SK-N-MC (cell line): ENCODE results near the gene OGG1.

Experiments used
- DNase-seq: peaks from one replicate; pipeline ENCODE4 v3.0.0-alpha.2; 2011; ENCODE audit warnings: low read depth, low spot score
- H3K27ac ChIP-seq: fragments of 200-600 bp; sonication (generic); 2 replicates; pipeline ENCODE4 v1.5.1; 2016; ENCODE audit warnings: mixed run types
- H3K36me3 ChIP-seq: fragments of 200-600 bp; sonication (generic); 2 replicates; pipeline ENCODE4 v1.6.1; 2017; ENCODE audit warnings: antibody characterized with exemption, low read length, mixed read lengths; ENCODE audit not compliant: insufficient read depth
- H3K4me3 ChIP-seq: fragments of 200-600 bp; sonication (generic); 2 replicates; pipeline ENCODE4 v1.5.1; 2016
- H3K9ac ChIP-seq: fragments of 200-600 bp; sonication (generic); 2 replicates; pipeline ENCODE4 v1.8.0; 2017; ENCODE audit warnings: mixed run types, mixed read lengths; ENCODE audit not compliant: insufficient read length
- H3K9me3 ChIP-seq: fragments of 200-600 bp; sonication (generic); 2 replicates; pipeline ENCODE4 v1.6.1; 2017; ENCODE audit warnings: low read depth, mild to moderate bottlenecking, antibody characterized with exemption, low read length, moderate library complexity, mixed read lengths
- EZH2 ChIP-seq: fragments of 200-600 bp; sonication (generic); IDR thresholded peaks from one replicate; pipeline ENCODE4 v1.6.1; 2017; ENCODE audit warnings: antibody characterized with exemption
- FOXP2 ChIP-seq: optimal IDR thresholded peaks from 2 replicates; pipeline ENCODE3; 2011; ENCODE audit warnings: mild to moderate bottlenecking, moderate library complexity; ENCODE audit not compliant: insufficient read depth; ENCODE audit errors: extremely low read length, control extremely low read depth
- POLR2AphosphoS5 ChIP-seq: IDR thresholded peaks from 2 replicates; pipeline ENCODE4 v1.6.1; 2012; ENCODE audit warnings: mild to moderate bottlenecking, low read depth, low read length, borderline replicate concordance

The OGG1 gene

DNA sequence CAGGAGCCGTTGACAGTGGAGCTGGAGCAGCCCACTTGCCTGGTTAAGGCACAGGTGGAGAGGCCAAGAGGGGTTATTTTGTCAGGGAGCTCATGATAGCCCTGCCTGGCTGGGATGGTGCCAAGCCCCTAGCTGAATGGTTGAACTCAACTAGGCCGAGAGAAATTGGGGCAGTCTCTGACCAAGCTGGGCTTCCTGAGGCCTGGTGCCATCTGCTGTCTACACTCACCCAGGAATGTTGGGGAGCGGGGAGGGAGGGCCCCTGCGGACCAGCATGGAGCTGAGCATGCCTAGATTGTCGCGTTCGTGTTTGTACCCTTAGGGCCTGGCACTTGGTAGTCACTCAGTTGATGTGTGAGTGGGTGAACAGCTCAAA, 17.0 kb upstream of the OGG1 start:
- H3K36me3 ChIP-seq = peaks cover 14% of the 10 kb centered on the region; the same call in 1 of the 2 replicates
- no peak overlapping the region for H3K27ac ChIP-seq
- no peak for TF ChIP-seq EZH2
- TF ChIP-seq POLR2AphosphoS5 = no peak
- no peak for TF ChIP-seq FOXP2
- H3K9me3 ChIP-seq = no peaks in the 10 kb centered on the region
- H3K4me3 ChIP-seq = peak overlapping the region; percentile 74
- no peak for DNase-seq
- peak overlapping the region; percentile 96 for H3K9ac ChIP-seq

DNA sequence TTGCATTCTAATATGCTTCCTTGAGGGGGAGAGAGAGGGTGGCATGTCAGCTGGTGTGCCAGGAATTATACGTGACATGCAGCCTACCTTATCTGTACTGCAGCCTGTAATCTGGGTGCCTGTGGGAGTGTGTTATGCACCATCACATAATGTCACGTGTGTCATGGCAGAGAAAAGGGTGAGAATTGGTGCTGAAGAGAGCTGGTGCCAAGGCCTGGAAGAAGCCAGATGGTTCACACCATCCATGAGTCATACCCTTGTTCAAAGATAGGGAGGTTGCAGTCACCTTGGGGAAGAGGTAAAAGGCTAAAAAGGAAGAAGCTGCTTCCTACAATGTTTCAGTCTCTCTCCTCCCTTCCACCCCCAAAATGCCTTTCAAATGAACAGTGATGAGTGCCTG, 12.9 kb upstream of the OGG1 start:
- no peak for TF ChIP-seq POLR2AphosphoS5
- no peak for DNase-seq
- Histone ChIP-seq H3K9me3 (no peaks in the 10 kb centered on the region), H3K27ac (no peak overlapping the region), H3K9ac (no peak overlapping the region), H3K36me3 (peaks cover 36% of the 10 kb centered on the region; the same call in 1 of the 2 replicates), H3K4me3 (no peak overlapping the region)

DNA sequence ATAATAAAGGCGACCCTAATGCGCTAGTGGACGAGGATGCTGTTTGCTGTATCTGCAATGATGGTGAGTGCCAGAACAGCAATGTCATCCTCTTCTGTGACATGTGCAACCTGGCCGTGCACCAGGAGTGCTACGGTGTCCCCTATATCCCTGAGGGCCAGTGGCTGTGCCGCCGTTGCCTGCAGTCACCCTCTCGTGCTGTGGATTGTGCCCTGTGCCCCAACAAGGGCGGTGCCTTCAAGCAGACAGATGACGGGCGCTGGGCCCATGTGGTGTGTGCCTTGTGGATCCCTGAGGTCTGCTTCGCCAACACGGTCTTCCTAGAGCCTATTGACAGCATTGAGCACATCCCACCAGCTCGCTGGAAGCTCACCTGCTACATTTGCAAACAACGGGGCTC, 10.6 kb upstream of the OGG1 start:
- no peak for DNase-seq

DNA sequence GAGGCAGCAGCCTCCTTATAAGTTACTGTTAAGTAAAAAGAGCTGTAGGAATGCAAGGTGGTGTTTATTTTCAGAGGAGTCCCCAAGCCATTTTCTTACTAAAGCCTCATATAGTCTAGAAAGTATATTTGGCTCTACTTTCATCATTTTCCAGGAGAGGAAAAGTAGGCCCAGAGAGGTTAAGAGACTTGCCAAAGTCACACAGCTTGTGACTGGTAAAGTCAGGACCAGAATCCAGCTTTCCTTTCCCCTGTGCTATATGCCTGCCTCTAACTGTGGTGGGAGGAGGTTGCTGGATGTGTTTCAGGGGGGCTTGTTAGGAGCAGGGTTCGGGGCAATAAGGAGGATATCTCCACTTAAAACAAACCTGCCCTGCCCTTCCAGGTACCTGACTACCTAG, 7.2 kb upstream of the OGG1 start:
- Histone ChIP-seq H3K36me3 (peaks cover 48% of the 10 kb centered on the region; the same call in 1 of the 2 replicates), H3K9ac (no peak overlapping the region), H3K9me3 (no peaks in the 10 kb centered on the region), H3K27ac (no peak overlapping the region), H3K4me3 (no peak overlapping the region)
- DNase-seq = no peak
- TF ChIP-seq EZH2 (no peak), FOXP2 (no peak), POLR2AphosphoS5 (no peak)

More for the DNA sequence above, 10.6 kb upstream of the OGG1 start:
- TF ChIP-seq EZH2 (no peak), FOXP2 (no peak), POLR2AphosphoS5 (no peak)
- no peak overlapping the region for H3K27ac ChIP-seq
- no peak overlapping the region for H3K4me3 ChIP-seq
- peaks cover 54% of the 10 kb centered on the region; the same call in 1 of the 2 replicates for H3K36me3 ChIP-seq
- H3K9me3 ChIP-seq = no peaks in the 10 kb centered on the region
- H3K9ac ChIP-seq = no peak overlapping the region

DNA sequence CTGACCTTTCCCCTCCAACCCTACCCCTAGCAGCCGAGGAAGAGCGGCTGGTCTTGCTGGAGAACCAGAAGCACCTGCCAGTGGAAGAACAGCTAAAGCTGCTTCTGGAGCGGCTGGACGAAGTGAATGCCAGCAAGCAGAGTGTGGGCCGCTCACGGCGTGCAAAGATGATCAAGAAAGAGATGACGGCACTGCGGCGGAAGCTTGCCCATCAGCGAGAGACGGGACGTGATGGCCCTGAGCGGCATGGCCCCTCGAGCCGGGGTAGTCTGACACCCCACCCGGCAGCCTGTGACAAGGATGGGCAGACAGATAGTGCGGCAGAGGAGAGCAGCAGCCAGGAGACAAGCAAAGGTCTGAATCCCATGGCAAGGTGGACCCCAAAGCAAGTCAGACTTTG, 6.2 kb upstream of the OGG1 start:
- Histone ChIP-seq H3K27ac (no peak overlapping the region), H3K9ac (no peak overlapping the region), H3K4me3 (no peak overlapping the region), H3K36me3 (peaks cover 43% of the 10 kb centered on the region; the same call in 1 of the 2 replicates), H3K9me3 (no peaks in the 10 kb centered on the region)
- TF ChIP-seq EZH2 (no peak), POLR2AphosphoS5 (no peak), FOXP2 (no peak)
- DNase-seq = no peak

DNA sequence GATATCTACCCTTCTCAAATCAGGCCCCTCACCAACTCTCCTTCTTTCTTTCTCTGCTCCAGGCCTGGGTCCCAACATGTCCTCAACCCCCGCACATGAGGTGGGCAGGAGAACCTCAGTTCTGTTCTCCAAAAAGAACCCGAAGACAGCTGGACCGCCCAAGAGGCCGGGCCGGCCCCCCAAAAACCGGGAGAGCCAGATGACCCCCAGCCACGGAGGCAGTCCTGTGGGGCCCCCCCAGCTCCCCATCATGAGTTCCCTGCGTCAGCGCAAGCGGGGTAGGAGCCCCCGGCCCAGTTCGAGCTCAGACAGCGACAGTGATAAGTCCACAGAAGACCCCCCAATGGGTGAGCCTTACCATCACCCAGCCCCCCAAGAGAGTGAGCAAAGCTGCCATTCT, 5.6 kb upstream of the OGG1 start:
- Histone ChIP-seq H3K36me3 (peaks cover 37% of the 10 kb centered on the region; the same call in 1 of the 2 replicates), H3K4me3 (no peak overlapping the region), H3K9ac (no peak overlapping the region), H3K27ac (no peak overlapping the region), H3K9me3 (no peaks in the 10 kb centered on the region)
- TF ChIP-seq EZH2 = no peak
- no peak for TF ChIP-seq POLR2AphosphoS5
- TF ChIP-seq FOXP2 = no peak
- DNase-seq = no peak

DNA sequence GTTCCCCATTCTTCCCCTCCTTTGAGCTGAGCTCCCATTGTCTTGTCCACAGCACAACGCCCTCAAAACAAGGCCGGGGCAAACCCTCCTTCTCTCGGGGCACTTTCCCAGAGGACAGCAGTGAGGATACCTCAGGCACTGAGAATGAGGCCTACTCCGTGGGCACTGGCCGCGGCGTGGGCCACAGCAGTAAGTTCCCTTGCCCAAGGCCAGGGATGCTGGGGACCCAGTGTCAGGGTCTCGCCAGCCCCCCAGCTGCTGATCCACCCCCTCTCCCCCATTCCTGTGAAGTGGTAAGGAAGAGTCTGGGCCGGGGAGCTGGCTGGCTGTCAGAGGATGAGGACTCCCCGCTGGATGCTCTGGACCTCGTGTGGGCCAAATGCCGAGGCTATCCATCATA, 4.2 kb upstream of the OGG1 start:
- Histone ChIP-seq H3K9me3 (no peaks in the 10 kb centered on the region), H3K27ac (no peak overlapping the region), H3K4me3 (no peak overlapping the region), H3K36me3 (peaks cover 29% of the 10 kb centered on the region; the same call in 1 of the 2 replicates), H3K9ac (no peak overlapping the region)
- DNase-seq = no peak
- TF ChIP-seq EZH2 (no peak), POLR2AphosphoS5 (no peak), FOXP2 (no peak)

DNA sequence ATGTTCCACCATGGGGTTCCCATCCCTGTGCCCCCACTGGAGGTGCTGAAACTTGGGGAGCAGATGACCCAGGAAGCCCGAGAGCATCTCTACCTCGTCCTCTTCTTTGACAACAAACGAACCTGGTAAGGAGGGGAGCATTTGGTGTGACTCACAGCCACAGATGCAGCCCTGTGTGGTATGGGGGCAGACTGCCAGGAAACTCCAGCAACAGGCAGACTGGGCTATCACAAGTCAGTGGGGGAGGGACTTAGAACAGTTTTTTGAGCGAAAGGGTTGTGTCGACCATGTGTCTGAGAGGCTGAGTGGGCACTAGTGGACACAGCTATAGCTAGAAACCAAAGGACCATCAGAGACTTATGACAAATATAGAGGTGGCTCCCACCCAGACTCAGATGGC, 3.4 kb upstream of the OGG1 start:
- no peak for TF ChIP-seq FOXP2
- no peak for TF ChIP-seq POLR2AphosphoS5
- TF ChIP-seq EZH2 = no peak
- Histone ChIP-seq H3K9ac (no peak overlapping the region), H3K4me3 (no peak overlapping the region), H3K27ac (no peak overlapping the region), H3K9me3 (no peaks in the 10 kb centered on the region), H3K36me3 (peaks cover 29% of the 10 kb centered on the region; the same call in 1 of the 2 replicates)
- no peak for DNase-seq

DNA sequence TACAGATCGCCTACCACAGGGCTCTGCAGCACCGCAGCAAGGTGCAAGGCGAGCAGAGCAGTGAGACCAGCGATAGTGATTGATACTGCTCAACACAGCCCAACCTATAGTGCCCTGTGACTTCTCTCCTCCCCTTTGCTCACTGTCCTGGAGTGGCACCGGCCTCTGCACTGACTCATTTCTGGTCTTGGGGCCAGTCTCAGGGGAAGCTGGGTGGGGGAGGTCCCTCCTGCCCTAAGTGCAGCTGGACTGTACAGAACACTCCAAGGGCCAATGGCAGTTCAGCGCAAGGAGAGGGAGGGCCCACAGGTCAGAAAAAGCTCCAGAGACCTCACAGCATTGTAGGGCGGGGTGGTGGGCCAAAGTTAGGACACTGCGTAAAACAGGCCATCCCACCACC, 2.5 kb upstream of the OGG1 start:
- H3K27ac ChIP-seq = no peak overlapping the region
- no peak for DNase-seq
- no peaks in the 10 kb centered on the region for H3K9me3 ChIP-seq
- H3K36me3 ChIP-seq = peaks cover 22% of the 10 kb centered on the region; the same call in 1 of the 2 replicates
- H3K9ac ChIP-seq = no peak overlapping the region
- TF ChIP-seq POLR2AphosphoS5 (no peak), FOXP2 (no peak), EZH2 (no peak)
- no peak overlapping the region for H3K4me3 ChIP-seq
